SK-N-SH treated with all-trans-retinoic acid at 6 μM for 48 hours (cell line): Measurements from ENCODE around the gene COQ7.

ENCODE experiments used
- ATAC-seq: fragments of 200-7000 bp; cut with Tn5 transposase; 3 replicates; pipeline ENCODE4 v1.9.1; 2020; ENCODE audit warnings: mild to moderate bottlenecking, moderate library complexity
- ARNTL ChIP-seq: fragments of 450-650 bp; formaldehyde crosslinking; IDR thresholded peaks from 2 replicates; pipeline ENCODE4 v1.5.0; 2020; ENCODE audit warnings: low read depth, mild to moderate bottlenecking, moderate library complexity, borderline replicate concordance
- BACH2 ChIP-seq: fragments of 250-450 bp; sonication (Bioruptor Pico); IDR thresholded peaks from 2 replicates; pipeline ENCODE4 v1.9.0; 2021; ENCODE audit warnings: mild to moderate bottlenecking, borderline replicate concordance
- CSDC2 ChIP-seq: fragments of 250-450 bp; sonication (Bioruptor Pico); IDR thresholded peaks from 2 replicates; pipeline ENCODE4 v1.5.0; 2020; ENCODE audit warnings: mild to moderate bottlenecking, moderate library complexity
- ESRRG ChIP-seq: fragments of 250-450 bp; sonication (Bioruptor Pico); IDR thresholded peaks from 2 replicates; pipeline ENCODE4 v1.6.1; 2021; ENCODE audit warnings: mild to moderate bottlenecking
- GLIS3 ChIP-seq: fragments of 250-450 bp; sonication (Bioruptor Pico); IDR thresholded peaks from 2 replicates; pipeline ENCODE4 v1.5.0; 2020; ENCODE audit warnings: mild to moderate bottlenecking, moderate library complexity
- ISL1 ChIP-seq: fragments of 250-450 bp; sonication (Bioruptor Pico); IDR thresholded peaks from 2 replicates; pipeline ENCODE4 v2.1.2; 2022; ENCODE audit warnings: mild to moderate bottlenecking, moderate library complexity
- OSR1 ChIP-seq: fragments of 250-450 bp; sonication (Bioruptor Pico); IDR thresholded peaks from 2 replicates; pipeline ENCODE4 v1.8.0; 2022; ENCODE audit warnings: moderate library complexity, mild to moderate bottlenecking, inconsistent platforms
- PPARA ChIP-seq: fragments of 250-450 bp; sonication (Bioruptor Pico); IDR thresholded peaks from 2 replicates; pipeline ENCODE4 v1.5.0; 2020; ENCODE audit warnings: mild to moderate bottlenecking, borderline replicate concordance
- RARB ChIP-seq: fragments of 250-450 bp; sonication (Bioruptor Pico); IDR thresholded peaks from 2 replicates; pipeline ENCODE4 v1.8.0; 2021; ENCODE audit warnings: mild to moderate bottlenecking, moderate library complexity
- SNAI2 ChIP-seq: fragments of 250-450 bp; sonication (Bioruptor Pico); IDR thresholded peaks from 2 replicates; pipeline ENCODE4 v1.5.0; 2020; ENCODE audit warnings: mild to moderate bottlenecking, moderate library complexity
- TCF4 ChIP-seq: fragments of 250-450 bp; sonication (Bioruptor Pico); IDR thresholded peaks from 2 replicates; pipeline ENCODE4 v1.8.0; 2021; ENCODE audit warnings: mild to moderate bottlenecking, moderate library complexity, borderline replicate concordance
- TOX ChIP-seq: fragments of 250-450 bp; sonication (Bioruptor Pico); IDR thresholded peaks from 2 replicates; pipeline ENCODE4 v1.8.0; 2021; ENCODE audit warnings: mild to moderate bottlenecking, moderate library complexity, borderline replicate concordance
- ZFP3 ChIP-seq: fragments of 250-450 bp; sonication (Bioruptor Pico); IDR thresholded peaks from 2 replicates; pipeline ENCODE4 v1.5.0; 2020; ENCODE audit warnings: mild to moderate bottlenecking, moderate library complexity
- ZFP30 ChIP-seq: fragments of 450-650 bp; formaldehyde crosslinking; IDR thresholded peaks from 2 replicates; pipeline ENCODE4 v1.5.0; 2022; ENCODE audit warnings: mild to moderate bottlenecking, moderate library complexity
- ZNF565 ChIP-seq: fragments of 450-650 bp; formaldehyde crosslinking; conservative IDR thresholded peaks from 2 replicates; pipeline ENCODE4 v1.5.0; 2020; ENCODE audit warnings: low read depth, mild to moderate bottlenecking, moderate library complexity
- ZNF70 ChIP-seq: fragments of 450-650 bp; formaldehyde crosslinking; IDR thresholded peaks from 2 replicates; pipeline ENCODE4 v1.5.0; 2020; ENCODE audit warnings: mild to moderate bottlenecking, moderate library complexity
- TF ChIP-seq, protein P1 (sequence below): fragments of 250-450 bp; sonication (Bioruptor Pico); IDR thresholded peaks from 2 replicates; pipeline ENCODE4 v1.5.0; 2020; ENCODE audit warnings: mild to moderate bottlenecking, moderate library complexity
- TF ChIP-seq, protein P2 (sequence below): fragments of 250-450 bp; sonication (Bioruptor Pico); IDR thresholded peaks from 2 replicates; pipeline ENCODE4 v1.5.1; 2021; ENCODE audit warnings: mild to moderate bottlenecking, moderate library complexity
- TF ChIP-seq, protein P3 (sequence below): fragments of 250-450 bp; sonication (Bioruptor Pico); IDR thresholded peaks from 2 replicates; pipeline ENCODE4 v1.8.0; 2020; ENCODE audit warnings: mild to moderate bottlenecking, moderate library complexity, borderline replicate concordance
- TF ChIP-seq, protein P4 (sequence below): fragments of 250-450 bp; sonication (Bioruptor Pico); IDR thresholded peaks from 2 replicates; pipeline ENCODE4 v1.5.1; 2020; ENCODE audit warnings: low read depth, mild to moderate bottlenecking, moderate library complexity
- TF ChIP-seq, protein P5 (sequence below): fragments of 250-450 bp; sonication (Bioruptor Pico); IDR thresholded peaks from 2 replicates; pipeline ENCODE4 v1.8.0; 2021; ENCODE audit warnings: low read depth, mild to moderate bottlenecking, moderate library complexity, borderline replicate concordance

Gene COQ7

DNA sequence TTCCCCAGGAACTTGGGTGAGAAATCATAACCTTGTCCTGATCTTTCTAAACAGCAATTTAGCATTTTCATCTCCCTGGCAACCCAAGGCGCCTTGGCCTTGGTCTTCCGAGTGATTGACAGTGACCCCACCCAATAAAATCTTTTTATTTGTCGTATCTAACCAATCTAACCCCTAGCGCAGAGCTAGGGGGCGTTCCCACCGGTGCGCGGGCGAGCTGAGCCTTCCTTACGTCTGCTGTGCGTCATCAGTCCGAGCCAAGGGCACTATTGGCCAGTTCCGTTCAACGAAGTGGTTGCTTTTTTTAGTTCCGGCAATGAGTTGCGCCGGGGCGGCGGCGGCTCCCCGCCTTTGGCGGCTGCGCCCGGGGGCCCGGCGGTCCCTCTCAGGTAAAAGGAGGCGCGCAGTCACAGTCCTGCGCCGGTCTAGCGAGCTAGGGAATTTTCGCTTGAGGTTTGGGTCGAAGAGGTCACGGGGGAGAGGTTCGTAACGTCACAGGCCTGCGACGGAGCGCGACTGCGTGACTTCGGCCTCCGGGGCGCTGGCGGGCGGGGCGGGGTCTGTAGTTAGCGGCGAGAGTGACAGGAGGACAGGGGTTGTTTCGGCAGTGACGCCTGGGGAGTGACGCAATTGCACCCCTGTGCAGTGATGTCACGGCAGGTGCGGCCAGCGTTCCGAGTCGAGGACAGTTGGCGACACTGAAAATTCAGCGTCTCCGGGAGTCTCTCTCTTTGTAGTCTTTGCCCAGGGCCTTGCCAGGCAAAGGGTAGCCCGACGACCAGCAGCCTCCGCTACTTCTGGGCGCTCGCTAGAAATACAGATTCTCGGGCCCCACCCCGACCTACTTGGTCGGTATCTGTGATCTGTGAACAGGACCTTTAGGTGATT lies at the start of gene COQ7:
Gene COQ7 (plus strand): TSS at position 266 of the 888 bp plus-strand sequence. CDS start 51 bp downstream, at position 317.
- TF ChIP-seq ESRRG (CRISPR knock-in tag), result no peak
- TF ChIP-seq, protein P1, sequence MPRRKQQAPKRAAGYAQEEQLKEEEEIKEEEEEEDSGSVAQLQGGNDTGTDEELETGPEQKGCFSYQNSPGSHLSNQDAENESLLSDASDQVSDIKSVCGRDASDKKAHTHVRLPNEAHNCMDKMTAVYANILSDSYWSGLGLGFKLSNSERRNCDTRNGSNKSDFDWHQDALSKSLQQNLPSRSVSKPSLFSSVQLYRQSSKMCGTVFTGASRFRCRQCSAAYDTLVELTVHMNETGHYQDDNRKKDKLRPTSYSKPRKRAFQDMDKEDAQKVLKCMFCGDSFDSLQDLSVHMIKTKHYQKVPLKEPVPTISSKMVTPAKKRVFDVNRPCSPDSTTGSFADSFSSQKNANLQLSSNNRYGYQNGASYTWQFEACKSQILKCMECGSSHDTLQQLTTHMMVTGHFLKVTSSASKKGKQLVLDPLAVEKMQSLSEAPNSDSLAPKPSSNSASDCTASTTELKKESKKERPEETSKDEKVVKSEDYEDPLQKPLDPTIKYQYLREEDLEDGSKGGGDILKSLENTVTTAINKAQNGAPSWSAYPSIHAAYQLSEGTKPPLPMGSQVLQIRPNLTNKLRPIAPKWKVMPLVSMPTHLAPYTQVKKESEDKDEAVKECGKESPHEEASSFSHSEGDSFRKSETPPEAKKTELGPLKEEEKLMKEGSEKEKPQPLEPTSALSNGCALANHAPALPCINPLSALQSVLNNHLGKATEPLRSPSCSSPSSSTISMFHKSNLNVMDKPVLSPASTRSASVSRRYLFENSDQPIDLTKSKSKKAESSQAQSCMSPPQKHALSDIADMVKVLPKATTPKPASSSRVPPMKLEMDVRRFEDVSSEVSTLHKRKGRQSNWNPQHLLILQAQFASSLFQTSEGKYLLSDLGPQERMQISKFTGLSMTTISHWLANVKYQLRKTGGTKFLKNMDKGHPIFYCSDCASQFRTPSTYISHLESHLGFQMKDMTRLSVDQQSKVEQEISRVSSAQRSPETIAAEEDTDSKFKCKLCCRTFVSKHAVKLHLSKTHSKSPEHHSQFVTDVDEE (CRISPR knock-in tag), result 0 out of 2 replicates have a peak, but pooled peaks have one; percentile 22
- TF ChIP-seq GLIS3 (CRISPR knock-in tag), result 0 out of 2 replicates have a peak, but pooled peaks have one; percentile 13
- TF ChIP-seq SNAI2 (CRISPR knock-in tag), result peak; percentile 92; the same call in 1 of the 2 replicates
- TF ChIP-seq PPARA, result no peak
- ATAC-seq, result peak; percentile 93

DNA sequence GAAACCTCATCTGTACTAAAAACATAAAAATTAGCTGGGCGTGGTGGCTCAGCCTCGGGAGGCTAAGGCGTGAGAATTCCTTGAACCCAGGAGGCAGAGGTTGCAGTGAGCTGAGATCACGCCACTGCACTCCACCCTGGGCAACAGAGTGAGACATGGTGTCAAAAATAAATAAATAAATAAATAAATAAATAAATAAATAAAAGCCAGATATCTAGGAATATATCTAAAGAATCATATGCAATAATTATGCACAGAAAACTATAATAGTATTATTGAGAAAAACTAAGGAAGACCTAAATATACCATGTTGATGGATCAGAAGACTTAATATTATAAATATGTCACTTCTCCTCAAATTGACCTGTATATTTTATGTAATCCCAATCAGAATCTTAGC lies 46.7 kb upstream of the COQ7 start:
- TF ChIP-seq ZFP30 (CRISPR knock-in tag) (no peak), ZNF70 (no peak), GLIS3 (CRISPR knock-in tag) (no peak), ZFP3 (CRISPR knock-in tag) (no peak), TCF4 (CRISPR knock-in tag) (no peak), ESRRG (CRISPR knock-in tag) (no peak), TOX (no peak), ISL1 (CRISPR knock-in tag) (no peak), RARB (CRISPR knock-in tag) (no peak), OSR1 (CRISPR knock-in tag) (no peak), BACH2 (CRISPR knock-in tag) (no peak)
- TF ChIP-seq, protein P2, sequence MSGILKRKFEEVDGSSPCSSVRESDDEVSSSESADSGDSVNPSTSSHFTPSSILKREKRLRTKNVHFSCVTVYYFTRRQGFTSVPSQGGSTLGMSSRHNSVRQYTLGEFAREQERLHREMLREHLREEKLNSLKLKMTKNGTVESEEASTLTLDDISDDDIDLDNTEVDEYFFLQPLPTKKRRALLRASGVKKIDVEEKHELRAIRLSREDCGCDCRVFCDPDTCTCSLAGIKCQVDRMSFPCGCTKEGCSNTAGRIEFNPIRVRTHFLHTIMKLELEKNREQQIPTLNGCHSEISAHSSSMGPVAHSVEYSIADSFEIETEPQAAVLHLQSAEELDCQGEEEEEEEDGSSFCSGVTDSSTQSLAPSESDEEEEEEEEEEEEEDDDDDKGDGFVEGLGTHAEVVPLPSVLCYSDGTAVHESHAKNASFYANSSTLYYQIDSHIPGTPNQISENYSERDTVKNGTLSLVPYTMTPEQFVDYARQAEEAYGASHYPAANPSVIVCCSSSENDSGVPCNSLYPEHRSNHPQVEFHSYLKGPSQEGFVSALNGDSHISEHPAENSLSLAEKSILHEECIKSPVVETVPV (CRISPR knock-in tag), result no peak
- TF ChIP-seq, protein P3, sequence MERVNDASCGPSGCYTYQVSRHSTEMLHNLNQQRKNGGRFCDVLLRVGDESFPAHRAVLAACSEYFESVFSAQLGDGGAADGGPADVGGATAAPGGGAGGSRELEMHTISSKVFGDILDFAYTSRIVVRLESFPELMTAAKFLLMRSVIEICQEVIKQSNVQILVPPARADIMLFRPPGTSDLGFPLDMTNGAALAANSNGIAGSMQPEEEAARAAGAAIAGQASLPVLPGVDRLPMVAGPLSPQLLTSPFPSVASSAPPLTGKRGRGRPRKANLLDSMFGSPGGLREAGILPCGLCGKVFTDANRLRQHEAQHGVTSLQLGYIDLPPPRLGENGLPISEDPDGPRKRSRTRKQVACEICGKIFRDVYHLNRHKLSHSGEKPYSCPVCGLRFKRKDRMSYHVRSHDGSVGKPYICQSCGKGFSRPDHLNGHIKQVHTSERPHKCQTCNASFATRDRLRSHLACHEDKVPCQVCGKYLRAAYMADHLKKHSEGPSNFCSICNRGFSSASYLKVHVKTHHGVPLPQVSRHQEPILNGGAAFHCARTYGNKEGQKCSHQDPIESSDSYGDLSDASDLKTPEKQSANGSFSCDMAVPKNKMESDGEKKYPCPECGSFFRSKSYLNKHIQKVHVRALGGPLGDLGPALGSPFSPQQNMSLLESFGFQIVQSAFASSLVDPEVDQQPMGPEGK (CRISPR knock-in tag), result no peak
- TF ChIP-seq, protein P4, sequence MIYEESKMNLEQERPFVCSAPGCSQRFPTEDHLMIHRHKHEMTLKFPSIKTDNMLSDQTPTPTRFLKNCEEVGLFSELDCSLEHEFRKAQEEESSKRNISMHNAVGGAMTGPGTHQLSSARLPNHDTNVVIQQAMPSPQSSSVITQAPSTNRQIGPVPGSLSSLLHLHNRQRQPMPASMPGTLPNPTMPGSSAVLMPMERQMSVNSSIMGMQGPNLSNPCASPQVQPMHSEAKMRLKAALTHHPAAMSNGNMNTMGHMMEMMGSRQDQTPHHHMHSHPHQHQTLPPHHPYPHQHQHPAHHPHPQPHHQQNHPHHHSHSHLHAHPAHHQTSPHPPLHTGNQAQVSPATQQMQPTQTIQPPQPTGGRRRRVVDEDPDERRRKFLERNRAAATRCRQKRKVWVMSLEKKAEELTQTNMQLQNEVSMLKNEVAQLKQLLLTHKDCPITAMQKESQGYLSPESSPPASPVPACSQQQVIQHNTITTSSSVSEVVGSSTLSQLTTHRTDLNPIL (CRISPR knock-in tag), result no peak

DNA sequence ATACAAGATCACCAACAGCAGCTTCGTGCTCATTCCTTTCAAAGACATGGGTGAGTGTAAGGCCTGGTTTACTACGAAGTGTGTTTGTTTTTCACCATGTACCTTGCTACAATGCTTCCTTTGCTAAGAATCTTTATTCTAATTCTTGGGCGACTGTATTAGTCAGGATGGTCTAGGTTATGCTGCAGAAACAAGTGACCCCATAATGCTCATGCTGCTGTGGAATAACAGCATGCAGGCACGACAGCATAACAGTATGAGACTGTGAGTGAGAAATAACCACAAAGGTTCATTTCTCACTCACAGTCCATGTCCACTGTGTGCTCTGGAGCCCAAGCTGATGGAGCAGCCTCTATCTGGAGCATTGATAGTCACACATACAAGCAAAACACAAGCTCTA lies 45.7 kb upstream of the COQ7 start:
- ATAC-seq, result no peak
- TF ChIP-seq CSDC2, result no peak
- TF ChIP-seq, protein P1 (CRISPR knock-in tag), result no peak
- TF ChIP-seq, protein P5, sequence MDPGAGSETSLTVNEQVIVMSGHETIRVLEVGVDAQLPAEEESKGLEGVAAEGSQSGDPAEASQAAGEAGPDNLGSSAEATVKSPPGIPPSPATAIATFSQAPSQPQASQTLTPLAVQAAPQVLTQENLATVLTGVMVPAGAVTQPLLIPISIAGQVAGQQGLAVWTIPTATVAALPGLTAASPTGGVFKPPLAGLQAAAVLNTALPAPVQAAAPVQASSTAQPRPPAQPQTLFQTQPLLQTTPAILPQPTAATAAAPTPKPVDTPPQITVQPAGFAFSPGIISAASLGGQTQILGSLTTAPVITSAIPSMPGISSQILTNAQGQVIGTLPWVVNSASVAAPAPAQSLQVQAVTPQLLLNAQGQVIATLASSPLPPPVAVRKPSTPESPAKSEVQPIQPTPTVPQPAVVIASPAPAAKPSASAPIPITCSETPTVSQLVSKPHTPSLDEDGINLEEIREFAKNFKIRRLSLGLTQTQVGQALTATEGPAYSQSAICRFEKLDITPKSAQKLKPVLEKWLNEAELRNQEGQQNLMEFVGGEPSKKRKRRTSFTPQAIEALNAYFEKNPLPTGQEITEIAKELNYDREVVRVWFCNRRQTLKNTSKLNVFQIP (CRISPR knock-in tag), result no peak
- no peak for TF ChIP-seq OSR1 (CRISPR knock-in tag)
- TF ChIP-seq, protein P3 (CRISPR knock-in tag), result no peak
- TF ChIP-seq ZNF565 (CRISPR knock-in tag), result no peak
- no peak for TF ChIP-seq ZFP30 (CRISPR knock-in tag)
- TF ChIP-seq, protein P2 (CRISPR knock-in tag), result no peak
- TF ChIP-seq ISL1 (CRISPR knock-in tag), result no peak
- TF ChIP-seq ARNTL (CRISPR knock-in tag), result no peak

More for the DNA sequence above, 46.7 kb upstream of the COQ7 start:
- no peak for ATAC-seq
